ENCODE data around the gene SHISAL2A.

DNA sequence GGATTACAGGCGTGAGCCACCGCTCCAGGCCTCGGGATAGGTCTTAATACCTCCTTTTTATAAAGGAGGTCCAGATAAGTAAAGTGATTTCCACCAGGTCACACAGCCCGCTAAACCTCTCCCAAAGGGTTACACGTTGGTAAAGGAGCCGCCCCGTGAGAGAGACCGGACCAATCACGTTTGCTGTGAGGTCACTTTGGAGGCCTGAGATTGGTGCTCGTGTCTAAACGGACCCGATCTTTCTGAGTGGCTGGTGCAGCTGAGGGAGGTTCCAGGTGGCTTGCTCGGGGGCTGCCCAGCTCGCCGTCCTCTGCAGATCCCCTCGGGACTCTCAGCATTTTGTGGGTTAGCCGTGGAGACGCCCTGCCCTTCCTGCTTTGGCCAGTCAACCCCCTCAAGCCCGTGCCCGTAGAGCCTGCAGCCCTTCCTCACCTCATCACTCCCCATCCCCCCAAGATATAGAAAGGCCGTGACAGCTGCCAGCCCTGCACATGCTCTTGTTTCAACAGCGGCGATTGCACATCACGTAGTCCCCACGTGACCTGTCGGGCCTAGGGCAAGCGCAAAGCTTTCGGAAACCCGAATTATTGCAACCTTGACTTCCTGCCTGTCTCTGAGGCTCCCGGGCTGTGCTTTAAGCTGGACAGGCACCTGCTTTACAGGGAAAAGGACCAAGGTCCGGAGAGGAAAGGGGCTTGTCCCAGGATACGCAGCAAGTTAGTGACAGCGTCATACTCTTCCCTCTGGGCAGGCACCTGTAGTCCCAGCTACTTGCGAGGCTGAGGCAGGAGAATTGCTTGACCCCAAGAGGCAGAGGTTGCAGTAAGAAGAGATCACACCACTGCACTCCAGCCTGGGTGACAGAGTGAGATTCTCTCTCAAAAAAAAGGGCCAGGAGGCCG, 70.2 kb downstream of the SHISAL2A start:
- no peak for TF ChIP-seq ZFX (IDR thresholded peaks at IDR 0.05; ENCODE audit: borderline replicate concordance)
- TF ChIP-seq, protein P1, sequence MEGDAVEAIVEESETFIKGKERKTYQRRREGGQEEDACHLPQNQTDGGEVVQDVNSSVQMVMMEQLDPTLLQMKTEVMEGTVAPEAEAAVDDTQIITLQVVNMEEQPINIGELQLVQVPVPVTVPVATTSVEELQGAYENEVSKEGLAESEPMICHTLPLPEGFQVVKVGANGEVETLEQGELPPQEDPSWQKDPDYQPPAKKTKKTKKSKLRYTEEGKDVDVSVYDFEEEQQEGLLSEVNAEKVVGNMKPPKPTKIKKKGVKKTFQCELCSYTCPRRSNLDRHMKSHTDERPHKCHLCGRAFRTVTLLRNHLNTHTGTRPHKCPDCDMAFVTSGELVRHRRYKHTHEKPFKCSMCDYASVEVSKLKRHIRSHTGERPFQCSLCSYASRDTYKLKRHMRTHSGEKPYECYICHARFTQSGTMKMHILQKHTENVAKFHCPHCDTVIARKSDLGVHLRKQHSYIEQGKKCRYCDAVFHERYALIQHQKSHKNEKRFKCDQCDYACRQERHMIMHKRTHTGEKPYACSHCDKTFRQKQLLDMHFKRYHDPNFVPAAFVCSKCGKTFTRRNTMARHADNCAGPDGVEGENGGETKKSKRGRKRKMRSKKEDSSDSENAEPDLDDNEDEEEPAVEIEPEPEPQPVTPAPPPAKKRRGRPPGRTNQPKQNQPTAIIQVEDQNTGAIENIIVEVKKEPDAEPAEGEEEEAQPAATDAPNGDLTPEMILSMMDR (IDR thresholded peaks at IDR 0.05): no peak

Measured in 22Rv1 (cell line).